H54 (cell line): ENCODE data around the gene CCNT1.

ENCODE experiments used
- DNase-seq: peaks from one replicate; pipeline ENCODE4 v3.0.0; 2011; ENCODE audit warnings: low spot score, mixed read lengths; ENCODE audit not compliant: insufficient read length
- FAIRE-seq: peaks from 3 replicates; lab custom pipeline; 2011; peaks lifted over from hg19 to GRCh38; lab: Jason Lieb, UNC
- POLR2A ChIP-seq: IDR thresholded peaks from 2 replicates; pipeline ENCODE4 v1.6.1; 2011; ENCODE audit warnings: low read depth, mild to moderate bottlenecking, low read length

CCNT1 gene

DNA sequence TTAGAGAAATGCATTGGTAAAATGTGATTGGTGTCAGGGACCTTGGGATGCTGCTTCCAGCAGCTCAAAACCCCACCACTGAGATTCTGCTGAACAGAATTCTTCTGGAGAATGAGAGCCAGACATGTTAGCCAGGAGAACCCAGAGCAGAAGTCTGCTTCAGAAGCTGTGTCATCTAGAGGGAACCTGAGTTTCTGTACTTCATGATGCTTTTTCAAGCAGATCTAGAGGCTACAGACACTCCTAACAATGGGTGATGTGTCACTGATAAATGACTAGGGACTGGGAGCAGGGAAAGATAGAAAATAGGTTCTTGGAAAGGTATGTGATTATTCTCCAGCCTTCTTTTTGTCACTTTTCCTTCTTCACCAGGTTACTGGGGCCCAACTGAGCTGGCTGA, 76.1 kb downstream of the CCNT1 start:
- FAIRE-seq: no peak
- no peak for DNase-seq
- TF ChIP-seq POLR2A: no peak
